ENCODE results near the gene LRMDA. TPM values are rescaled to one million over a fixed set of nuclear protein-coding genes. Genes with fewer than 3 reads are reported as not detected.

Gene LRMDA
- total RNA-seq, 6 donors from 2014 or later: 12.8 to 185 (median 18.1) TPM

GRCh38 chr10:75926763-75927162 is 495.3 kb downstream of the LRMDA start:
- Histone ChIP-seq H3K4me3 (no peak overlapping the region), H3K9me3 (no peaks in the 10 kb centered on the region), H3K4me1 (peaks cover 0 to 4% (median 0%) of the 10 kb centered on the region in 4 donors), H3K36me3 (no peaks in the 10 kb centered on the region), H3K27me3 (no peaks in the 10 kb centered on the region), H3K27ac (no peak overlapping the region)
- no peak for TF ChIP-seq POLR2A (IDR thresholded peaks at IDR 0.05)
- TF ChIP-seq CTCF (IDR thresholded peaks at IDR 0.05): peak in 2 of 6 experiments; percentile 19 to 46
- no peak for TF ChIP-seq EP300 (IDR thresholded peaks at IDR 0.05)
- ATAC-seq (ENCODE audit: low FRiP score in 2 of 2): no peak
- DNase-seq: no peak
- 84 to 86% methylated on average over 3 to 4 of the region's 4 CpGs for WGBS, 2 donors

GRCh38 chr10:75928231-75928630 is 496.8 kb downstream of the LRMDA start:
- Histone ChIP-seq H3K4me1 (peaks cover 0 to 4% (median 0%) of the 10 kb centered on the region in 4 donors), H3K27ac (no peak overlapping the region), H3K27me3 (no peaks in the 10 kb centered on the region), H3K36me3 (no peaks in the 10 kb centered on the region), H3K9me3 (no peaks in the 10 kb centered on the region), H3K4me3 (no peak overlapping the region)
- DNase-seq (no peak), ATAC-seq (ENCODE audit: low FRiP score in 2 of 2) (no peak)
- WGBS, 2 donors: 76 to 84% methylated on average over 6 of the region's 6 CpGs
- TF ChIP-seq EP300 (IDR thresholded peaks at IDR 0.05): no peak
- no peak for TF ChIP-seq POLR2A (IDR thresholded peaks at IDR 0.05)
- no peak for TF ChIP-seq POLR2AphosphoS5 (IDR thresholded peaks at IDR 0.05)
- no peak for TF ChIP-seq CTCF (IDR thresholded peaks at IDR 0.05)

GRCh38 chr10:75929630-75930161 is 498.3 kb downstream of the LRMDA start:
- H3K4me1 ChIP-seq: no peaks in the 10 kb centered on the region
- TF ChIP-seq POLR2AphosphoS5 (IDR thresholded peaks at IDR 0.05) (no peak), CTCF (IDR thresholded peaks at IDR 0.05) (no peak)
- no peaks in the 10 kb centered on the region for H3K36me3 ChIP-seq
- no peak for DNase-seq
- H3K4me3 ChIP-seq: no peak overlapping the region
- WGBS, 2 donors: 75 to 77% methylated on average over 2 of the region's 2 CpGs
- no peaks in the 10 kb centered on the region for H3K27me3 ChIP-seq
- no peaks in the 10 kb centered on the region for H3K9me3 ChIP-seq
- H3K27ac ChIP-seq: no peak overlapping the region
- no peak for ATAC-seq (ENCODE audit: low FRiP score in 2 of 2)

GRCh38 chr10:75932921-75933320 is 501.5 kb downstream of the LRMDA start:
- Histone ChIP-seq H3K9me3 (no peaks in the 10 kb centered on the region), H3K36me3 (no peaks in the 10 kb centered on the region), H3K4me1 (no peaks in the 10 kb centered on the region), H3K27me3 (no peaks in the 10 kb centered on the region), H3K27ac (no peak overlapping the region), H3K4me3 (no peak overlapping the region)
- no peak for DNase-seq
- ATAC-seq (ENCODE audit: low FRiP score in 2 of 2): no peak
- 76 to 87% methylated on average over 3 of the region's 3 CpGs for WGBS, 2 donors
- TF ChIP-seq EP300 (IDR thresholded peaks at IDR 0.05): no peak

GRCh38 chr10:75935240-75935639 is 503.8 kb downstream of the LRMDA start:
- Histone ChIP-seq H3K9me3 (no peaks in the 10 kb centered on the region), H3K36me3 (no peaks in the 10 kb centered on the region), H3K27me3 (no peaks in the 10 kb centered on the region), H3K4me1 (no peaks in the 10 kb centered on the region), H3K27ac (no peak overlapping the region), H3K4me3 (no peak overlapping the region)
- 44 to 57% methylated on average over 3 of the region's 3 CpGs for WGBS, 2 donors
- TF ChIP-seq POLR2AphosphoS5 (IDR thresholded peaks at IDR 0.05): no peak
- TF ChIP-seq EP300 (IDR thresholded peaks at IDR 0.05): no peak
- no peak for TF ChIP-seq POLR2A (IDR thresholded peaks at IDR 0.05)
- no peak for TF ChIP-seq CTCF (IDR thresholded peaks at IDR 0.05)
- ATAC-seq (ENCODE audit: low FRiP score in 2 of 2) (no peak), DNase-seq (no peak)
